ENCODE measurements around the gene CFAP43. TPM values are rescaled to one million over a fixed set of nuclear protein-coding genes. Genes with fewer than 3 reads are reported as not detected.

Gene CFAP43
- total and polyA plus RNA-seq, 2 of the 8 experiments (the other 6 are each of a cell fraction or from before 2014, with no cell fraction given), result 0.11 to 0.27 TPM

- peaks cover 5 to 22% (median 18%) of the 10 kb centered on the region in 4 experiments for H3K4me1 ChIP-seq (replicated peaks in 1 of 4; ENCODE audit: control insufficient read depth in 3 of 4, insufficient read depth in 4 of 4, low read length in 3 of 4)
- no peak overlapping the region for H2BK5ac ChIP-seq (ENCODE audit: low read depth, low read length)
- no peaks in the 10 kb centered on the region for H3K36me3 ChIP-seq (ENCODE audit: control insufficient read depth in 2 of 4, insufficient read depth in 4 of 4, low read length in 3 of 4)
- no peak overlapping the region for H2BK20ac ChIP-seq (ENCODE audit: low read length)
- ChIA-PET CTCF (ENCODE audit: partially characterized antibody) (interaction anchor here (0.5 to 4.4 kb wide), 4 partner anchors 9 to 271 kb away, joined by 3 to 21 read pairs (median 8); no protein-coding TSS in a partner anchor), POLR2A (ENCODE audit: partially characterized antibody) (interaction anchor here (0.6 to 7.7 kb wide), 7 partner anchors 9 to 129 kb away, joined by 3 to 81 read pairs (median 3); partner anchors contain the start of genes CFAP43, CFAP58 and GSTO2)
- H3K4me2 ChIP-seq (ENCODE audit: insufficient read depth in 1 of 2, low read depth in 2 of 2, low read length in 2 of 2), result peak overlapping the region in 1 of 2 experiments; percentile 93; a peak in 3 of 4 replicates
- DNase-seq (ENCODE audit: low read depth in 1 of 2, low spot score in 2 of 2) (no peak), FAIRE-seq (no peak)
- no peaks in the 10 kb centered on the region for H3K79me1 ChIP-seq (ENCODE audit: low read depth, low read length)
- H2AFZ ChIP-seq (ENCODE audit: low read length), result no peak overlapping the region
- no peak overlapping the region for H3K23ac ChIP-seq (ENCODE audit: insufficient read length)
- peaks cover 0 to 9% (median 5%) of the 10 kb centered on the region in 4 experiments; a peak in 5 of 7 replicates for H3K27me3 ChIP-seq (replicated peaks in 1 of 4; ENCODE audit: control insufficient read depth in 3 of 4, extremely low read depth in 1 of 4, insufficient read depth in 3 of 4, low read length in 3 of 4)
- no peak overlapping the region for H3K27ac ChIP-seq (ENCODE audit: low read depth, low read length)
- H3K9ac ChIP-seq (replicated peaks in 1 of 4; ENCODE audit: extremely low read depth in 1 of 4, low read depth in 3 of 4, low read length in 3 of 4), result no peak overlapping the region
- H3K56ac ChIP-seq (replicated peaks; ENCODE audit: insufficient read length, low read depth, low read length), result no peak overlapping the region
- H3K14ac ChIP-seq (ENCODE audit: insufficient read length), result no peak overlapping the region
- H4K5ac ChIP-seq (ENCODE audit: insufficient read length, low read depth, low read length), result no peak overlapping the region
- no peak for TF ChIP-seq USF2 (IDR thresholded peaks at IDR 0.05; ENCODE audit: low read length)
- no peak overlapping the region; the same call in 1 of the 2 replicates for H2BK12ac ChIP-seq (ENCODE audit: low read depth, low read length)
- H4K8ac ChIP-seq (ENCODE audit: extremely low read depth, insufficient read depth, low read length), result no peak overlapping the region
- peak overlapping the region in 1 of 4 experiments; percentile 72; a peak in 1 of 8 replicates for H3K4me3 ChIP-seq (ENCODE audit: extremely low read depth in 1 of 4, insufficient read depth in 2 of 4, low read depth in 3 of 4, low read length in 4 of 4)
- H4K20me1 ChIP-seq (replicated peaks in 1 of 2; ENCODE audit: control insufficient read depth in 1 of 2, insufficient read depth in 2 of 2, low read length in 2 of 2), result peaks cover 0 to 4% of the 10 kb centered on the region in 2 experiments
- H4K91ac ChIP-seq (replicated peaks; ENCODE audit: insufficient read length, low read length), result no peak overlapping the region
- no peak overlapping the region for H3K18ac ChIP-seq (ENCODE audit: extremely low read depth, low read length)
- no peak overlapping the region for H2BK15ac ChIP-seq (ENCODE audit: low read length)
- peaks cover 9% of the 10 kb centered on the region for H3K23me2 ChIP-seq (ENCODE audit: low read depth, low read length)
- no peak overlapping the region for H2AK5ac ChIP-seq (ENCODE audit: low read depth, low read length)
- H3K79me2 ChIP-seq (ENCODE audit: control insufficient read depth in 1 of 2, insufficient read depth in 2 of 2, low read length in 2 of 2), result no peaks in the 10 kb centered on the region
- WGBS, 2 experiments (ENCODE audit: extremely low coverage in 1 of 2, insufficient coverage in 1 of 2, insufficient read length in 1 of 2, insufficient replicate concordance in 2 of 2, low coverage in 1 of 2, low lambda C conversion rate in 2 of 2, missing lambda C conversion rate in 1 of 2), result 12% methylated on average over 2 of the region's 2 CpGs; no CpG with 5 or more reads in 1 of the 2 experiments
- no peaks in the 10 kb centered on the region for H3K9me3 ChIP-seq (ENCODE audit: insufficient read depth in 2 of 2, low read depth in 1 of 2, low read length in 1 of 2)
- H3K4ac ChIP-seq (replicated peaks; ENCODE audit: insufficient read length, low read depth, low read length), result no peak overlapping the region
- H2BK120ac ChIP-seq (replicated peaks; ENCODE audit: low read depth, low read length), result no peak overlapping the region
These were observed 20.9 kb upstream of the CFAP43 start for GRCh38 chr10:104253106-104253505.

All from H1 (cell line).